SHP77 (cell line): ENCODE results near the gene RPL37.
"Not testable (repeated sequence)": the region's sequence is repeated elsewhere in the genome, so short reads cannot be mapped to it uniquely, and the experiment has no call there.

ENCODE experiments used
- DNase-seq, 2 experiments: peaks; one replicate each; lab custom pipeline; 2025; lab: John Stamatoyannopoulos, UW

The RPL37 gene

DNA sequence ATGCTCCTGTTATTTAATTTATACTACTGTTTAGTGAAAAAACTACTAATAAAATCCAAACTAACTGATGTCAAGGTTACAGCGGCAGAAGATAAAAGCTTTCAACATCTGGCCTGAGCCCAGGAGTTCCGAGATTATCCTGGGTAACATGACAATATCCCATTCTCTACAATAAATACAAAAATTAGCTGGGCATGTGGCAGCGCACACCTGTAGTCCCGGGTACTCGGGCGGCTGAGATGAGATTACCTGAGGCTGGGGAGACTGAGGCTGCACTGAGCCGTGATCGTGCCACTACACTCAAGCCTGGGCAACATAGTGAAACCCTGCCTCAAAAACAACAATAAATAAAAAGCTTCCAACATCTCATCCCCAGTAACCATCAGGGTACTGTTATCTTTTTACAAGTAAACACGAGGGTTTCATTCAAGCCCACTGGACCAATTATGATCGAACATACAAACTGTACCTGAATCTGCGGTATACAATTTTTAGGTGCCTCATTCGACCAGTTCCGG lies 1.3 kb downstream of the RPL37 start:
- DNase-seq: no peak

DNA sequence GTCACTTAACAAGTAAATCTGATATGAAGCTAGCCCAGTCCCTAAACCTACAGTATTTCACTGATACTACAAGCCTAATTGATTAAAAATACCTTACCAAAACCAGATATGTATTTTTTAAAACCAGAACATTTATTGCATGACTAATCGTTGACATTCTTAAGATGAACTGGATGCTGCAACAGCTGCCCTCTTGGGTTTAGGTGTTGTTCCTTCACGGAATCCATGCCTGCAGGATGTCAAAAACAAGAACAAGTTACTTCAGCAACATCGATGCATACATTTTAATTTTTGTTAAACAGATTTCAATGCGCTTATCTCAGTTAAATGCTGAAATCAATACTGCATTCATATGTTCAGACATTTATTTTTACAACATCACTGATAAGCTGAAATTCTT lies 2.7 kb downstream of the RPL37 start:
- no peak for DNase-seq

DNA sequence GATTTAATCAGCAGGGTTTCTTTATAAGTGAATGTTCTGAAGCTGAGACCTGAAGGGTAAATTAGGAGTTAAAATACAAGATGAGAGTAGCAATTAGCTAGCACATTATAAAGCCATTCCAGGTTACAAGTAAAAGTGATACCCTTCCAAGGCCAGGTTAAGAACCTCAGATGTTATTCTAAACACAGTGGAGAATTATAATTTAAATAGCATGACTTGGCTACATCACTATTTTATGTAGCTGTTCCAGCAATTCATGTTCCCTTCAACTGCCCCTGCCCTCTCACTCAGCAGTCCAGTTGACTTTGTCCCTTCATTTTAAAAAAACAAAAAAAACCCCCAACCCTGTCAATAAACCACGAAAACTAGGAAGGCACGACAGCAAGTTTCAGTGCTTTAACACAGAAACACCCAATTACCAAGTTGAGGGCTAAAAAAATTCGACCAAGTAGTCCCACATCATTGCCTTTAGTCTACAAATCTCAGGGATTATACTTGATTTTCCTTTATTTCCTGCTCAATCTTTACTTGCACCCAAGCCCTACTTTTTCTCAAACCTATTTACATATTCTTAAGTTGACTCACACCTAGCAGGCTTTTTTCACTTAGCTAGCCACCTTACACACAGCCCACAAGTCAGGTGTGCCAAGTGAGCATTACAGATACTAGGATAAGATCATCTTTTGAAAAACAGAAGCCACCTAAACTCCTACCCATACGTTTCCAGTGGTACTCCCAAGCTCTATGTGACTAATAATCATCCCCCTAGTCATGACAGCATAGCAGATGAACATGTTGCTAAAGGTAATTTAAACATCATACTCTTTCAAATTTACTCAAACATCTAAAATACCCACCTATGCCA lies 3.4 kb downstream of the RPL37 start:
- no peak for DNase-seq

DNA sequence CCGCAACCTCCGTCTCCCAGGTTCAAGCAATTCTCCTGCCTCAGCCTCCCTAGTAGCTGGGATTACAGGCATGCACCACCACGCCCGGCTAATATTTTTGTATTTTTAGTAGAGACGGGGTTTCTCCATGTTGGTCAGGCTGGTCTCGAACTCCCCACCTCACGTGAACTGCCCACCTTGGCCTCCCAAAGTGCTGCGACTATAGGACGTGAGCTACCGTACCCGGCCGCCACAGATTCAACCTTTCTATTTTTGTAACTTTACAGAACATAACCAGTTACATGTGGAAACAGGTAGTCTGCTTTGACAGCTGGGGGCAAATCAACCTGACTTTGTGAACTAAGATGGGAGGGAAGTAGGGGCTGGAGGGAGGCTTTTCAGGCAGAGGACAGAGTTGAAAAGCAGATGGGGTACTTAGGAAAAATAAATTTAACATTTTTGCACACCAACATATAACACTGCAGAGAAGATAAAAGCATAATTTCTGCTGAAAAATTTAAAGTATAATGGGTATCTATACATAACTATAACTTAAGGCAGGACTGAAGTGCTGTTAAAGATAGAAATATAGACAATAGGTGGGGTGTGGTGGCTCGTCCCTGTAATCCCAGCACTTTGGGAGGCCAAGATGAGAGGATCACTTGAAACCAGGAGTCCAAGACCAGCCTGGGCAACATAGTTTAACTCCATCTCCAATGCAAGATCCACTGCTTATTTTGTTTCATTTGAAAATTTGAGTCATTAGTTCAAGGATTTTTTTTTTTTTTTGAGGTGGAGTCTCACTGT lies 5.1 kb downstream of the RPL37 start:
- DNase-seq: no peak

DNA sequence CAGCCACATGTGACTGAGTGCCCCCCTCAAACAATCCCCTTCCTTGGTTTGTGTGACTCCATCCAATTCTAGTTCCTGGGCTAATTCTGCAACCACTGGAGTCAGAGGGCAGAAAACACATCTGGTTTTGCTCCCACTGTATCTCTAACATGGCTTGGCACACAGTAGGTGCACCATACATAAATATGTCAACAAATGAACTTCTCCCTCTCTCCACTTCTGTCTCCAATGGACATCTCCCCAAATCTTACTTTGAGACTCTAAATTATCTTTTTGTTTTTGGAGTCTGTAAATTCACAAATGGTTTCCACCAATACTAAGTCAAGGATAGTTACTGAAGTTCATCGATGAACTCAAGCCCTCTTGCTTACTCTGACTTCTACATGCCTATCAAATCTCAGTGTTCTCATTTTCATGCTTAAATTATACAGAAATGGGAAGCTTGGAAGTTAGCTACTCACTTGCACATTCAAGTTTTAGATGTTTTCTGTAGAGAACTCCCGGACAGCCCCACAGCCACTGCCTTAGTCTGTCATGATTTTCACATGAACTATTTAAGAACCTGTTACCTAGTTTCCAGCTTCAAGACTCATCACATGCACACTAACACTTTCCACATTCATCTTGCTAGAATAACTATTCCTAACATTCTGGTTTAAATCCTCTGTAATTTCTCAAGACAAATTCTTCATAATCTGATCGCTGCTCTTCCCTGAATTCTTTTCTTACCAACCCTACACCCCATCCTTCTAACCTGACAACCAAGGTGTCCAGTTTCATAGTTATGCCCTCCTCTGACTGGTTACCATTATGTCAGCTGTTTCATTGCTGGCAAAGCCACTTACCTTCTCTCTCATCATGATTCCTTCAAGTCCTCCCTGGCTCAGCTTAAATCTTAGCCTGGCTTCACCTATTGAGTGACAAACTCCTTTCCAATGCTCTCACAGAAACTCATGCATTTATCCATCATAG lies 6.0 kb downstream of the RPL37 start:
- no peak for DNase-seq

DNA sequence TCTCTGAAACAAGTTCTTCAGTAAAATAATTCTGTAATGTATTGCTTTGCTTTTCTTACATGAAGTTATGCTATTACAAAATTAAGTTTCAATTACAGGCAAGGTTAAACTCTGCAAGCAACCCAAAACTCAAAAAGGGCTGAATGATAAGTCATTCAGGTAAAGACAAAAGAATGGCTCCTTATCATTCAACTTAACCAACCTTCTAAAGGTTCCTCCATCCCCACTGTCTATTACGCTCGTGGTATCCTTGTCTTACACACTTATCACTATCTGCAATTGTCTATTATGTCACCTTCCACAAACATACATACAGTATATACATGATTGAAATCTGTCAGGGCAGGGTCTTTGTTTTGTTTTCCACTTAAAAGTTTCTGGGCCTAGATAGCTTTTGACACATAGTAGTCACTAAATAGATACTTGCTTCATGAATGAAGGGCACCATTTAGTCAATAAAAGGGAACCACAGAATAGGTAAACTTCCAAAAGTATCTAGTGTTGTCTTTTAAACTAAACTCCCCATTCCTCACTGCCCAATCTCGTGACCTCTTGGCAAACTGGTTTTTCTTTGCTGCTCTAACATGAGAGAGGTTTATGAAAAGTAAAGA lies 6.9 kb downstream of the RPL37 start:
- no peak for DNase-seq

DNA sequence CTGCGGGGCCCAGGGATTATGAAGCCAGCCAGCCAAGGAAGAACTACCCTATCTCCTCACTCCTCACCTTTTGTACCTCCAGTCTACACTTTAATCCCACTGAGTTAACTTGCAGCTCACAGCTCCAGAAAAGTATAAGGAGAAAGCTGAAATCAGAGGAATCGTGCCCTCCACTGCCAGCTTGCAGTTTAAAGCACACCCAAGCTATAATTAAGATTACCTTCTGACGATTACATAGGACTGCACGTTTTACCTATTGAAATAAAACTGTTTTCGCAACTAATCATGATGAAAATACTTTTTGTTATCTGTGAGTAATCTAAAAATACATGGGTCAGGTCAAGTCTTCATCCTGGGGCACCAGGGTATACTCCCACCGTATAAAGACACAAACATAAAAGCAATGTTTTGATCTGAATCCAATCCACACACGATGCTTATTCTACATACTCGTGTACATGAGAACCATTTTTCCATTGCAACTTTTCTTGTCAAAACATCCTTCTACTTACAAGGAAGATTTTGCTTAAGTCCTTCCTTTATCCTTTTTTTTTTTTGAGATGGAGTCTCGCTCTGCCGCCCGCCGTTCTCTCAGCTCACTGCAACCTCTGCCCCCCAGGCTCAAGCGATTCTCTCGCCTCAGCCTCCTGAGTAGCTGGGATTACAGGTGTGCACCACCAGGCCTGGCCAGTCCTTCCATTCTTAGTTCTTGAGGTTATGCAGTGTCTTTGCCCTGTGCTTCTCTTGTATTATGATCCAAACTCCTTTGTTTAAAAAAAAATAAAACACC lies 7.6 kb downstream of the RPL37 start:
- DNase-seq: no peak

DNA sequence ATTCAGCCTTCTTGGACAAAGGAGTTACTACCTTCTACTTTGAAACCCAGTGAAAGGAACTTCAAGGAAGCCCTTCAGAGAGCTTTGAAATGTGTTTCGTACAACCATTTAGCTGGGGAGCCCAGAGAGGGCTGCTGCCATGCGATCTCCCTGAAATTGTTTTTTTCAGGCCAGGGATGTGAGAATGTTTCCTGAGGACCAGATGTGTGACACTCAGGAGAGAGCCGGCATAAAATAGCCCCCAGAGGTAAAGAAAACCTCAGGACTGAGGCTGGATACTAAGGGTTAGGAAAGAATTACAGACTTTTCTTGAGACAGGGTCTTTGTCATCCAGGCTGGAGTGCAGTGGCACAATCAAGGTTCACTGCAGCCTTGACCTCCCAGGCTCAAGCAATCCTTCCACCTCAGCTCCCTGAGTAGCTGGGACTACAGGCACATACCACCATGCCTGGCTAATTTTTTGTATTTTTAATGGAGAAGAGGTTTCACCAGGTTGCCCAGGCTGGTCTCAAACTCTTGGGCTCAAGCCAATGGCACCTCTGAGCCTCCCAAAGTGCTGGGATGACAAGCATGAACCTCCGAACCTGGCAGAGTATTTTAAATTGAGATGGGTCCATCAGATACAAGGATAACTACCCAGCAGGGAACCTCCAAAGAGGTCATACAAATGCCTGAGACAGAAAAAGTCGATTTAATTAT lies 8.4 kb downstream of the RPL37 start:
- DNase-seq: no peak

DNA sequence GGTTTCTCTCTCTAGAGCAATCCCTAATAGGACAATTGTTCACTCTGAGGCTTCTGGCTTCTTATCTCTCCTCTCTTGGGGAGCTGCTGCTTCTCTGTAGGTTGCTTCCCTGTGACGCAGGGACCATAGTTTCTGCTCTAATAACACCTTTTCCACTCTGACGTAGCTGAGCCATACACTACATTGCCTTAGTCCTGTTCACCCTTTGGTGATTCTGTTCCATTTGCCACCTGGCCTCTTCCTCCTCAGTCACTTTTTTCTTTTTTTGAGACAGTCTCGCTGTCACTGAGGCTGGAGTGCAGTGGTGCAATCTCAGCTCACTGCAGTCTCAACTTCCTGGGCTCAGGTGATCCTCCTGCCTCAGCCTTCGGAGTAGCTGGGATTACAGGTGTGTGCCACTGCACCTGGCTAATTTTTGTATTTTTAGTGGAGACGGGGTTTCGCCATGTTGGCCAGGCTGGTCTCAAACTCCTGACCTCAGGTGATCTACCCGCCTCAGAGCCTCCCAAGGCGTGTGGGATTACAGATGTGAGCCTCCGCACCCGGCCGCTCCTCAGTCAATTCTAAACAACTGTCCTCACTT lies 9.5 kb downstream of the RPL37 start:
- not testable (repeated sequence) for DNase-seq

DNA sequence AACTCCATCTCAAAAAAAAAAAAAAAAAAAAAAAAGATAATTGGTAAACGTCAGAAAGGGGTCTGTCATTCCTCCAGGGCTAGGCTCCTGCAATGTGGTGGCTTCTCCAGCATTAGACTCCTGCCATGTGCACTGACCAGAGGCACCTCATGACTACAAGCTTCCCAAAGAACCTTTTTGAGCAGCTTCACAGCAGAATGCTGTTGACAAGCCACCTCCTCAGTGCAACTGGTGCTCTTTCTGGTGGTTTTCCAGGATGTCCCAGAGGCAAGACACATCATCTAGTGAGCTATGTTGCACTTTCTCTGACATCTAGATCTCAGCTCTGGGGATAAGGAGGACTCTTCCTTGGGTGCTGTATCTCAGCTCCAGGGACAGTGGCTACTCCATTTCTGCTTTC lies 11.6 kb downstream of the RPL37 start:
- DNase-seq: no peak

DNA sequence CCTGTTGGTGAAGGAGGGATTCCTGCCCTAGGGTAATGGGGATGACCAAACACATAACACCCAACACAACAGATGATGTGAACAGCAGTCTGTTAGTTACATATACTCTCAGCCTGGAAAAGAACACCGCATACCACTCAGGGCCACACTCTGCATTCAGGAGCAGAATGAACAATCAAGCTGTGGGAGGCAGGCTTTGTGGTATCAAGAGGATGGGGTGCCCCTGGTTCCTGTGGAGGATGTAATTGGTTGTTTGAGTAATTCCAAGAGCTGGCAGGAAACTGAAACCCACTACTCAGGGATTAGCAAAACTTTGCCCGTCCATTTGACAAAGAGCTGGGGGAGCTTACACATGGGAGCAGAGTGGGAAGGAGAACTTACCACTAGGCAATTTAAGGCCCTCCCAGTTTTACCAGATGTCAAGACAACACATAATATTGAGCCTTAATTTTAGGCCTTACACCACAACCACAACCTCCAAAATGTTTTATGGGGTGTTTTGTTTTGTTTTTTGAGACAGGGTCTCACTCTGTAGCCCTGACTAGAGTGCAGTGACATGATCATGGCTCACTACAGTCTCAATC lies 21.2 kb downstream of the RPL37 start:
- DNase-seq: no peak

DNA sequence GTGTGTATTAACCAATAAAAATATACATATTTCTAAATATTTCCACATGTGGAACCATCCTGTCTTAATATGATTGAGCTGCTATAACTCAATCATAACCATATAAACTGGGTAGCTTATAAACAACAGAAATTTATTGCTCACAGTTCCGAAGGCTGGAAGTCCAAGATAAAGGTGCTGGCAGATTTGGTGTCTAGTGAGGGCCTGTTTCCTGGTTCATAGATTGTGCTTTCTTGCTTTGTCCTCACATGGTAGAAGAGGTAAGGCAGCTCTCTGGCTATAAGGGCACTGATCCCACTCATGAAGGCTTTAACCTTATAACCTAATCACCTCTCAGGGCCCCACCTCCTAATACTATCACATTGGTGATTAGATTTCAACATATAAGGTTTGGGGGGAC lies 22.9 kb downstream of the RPL37 start:
- no peak for DNase-seq

DNA sequence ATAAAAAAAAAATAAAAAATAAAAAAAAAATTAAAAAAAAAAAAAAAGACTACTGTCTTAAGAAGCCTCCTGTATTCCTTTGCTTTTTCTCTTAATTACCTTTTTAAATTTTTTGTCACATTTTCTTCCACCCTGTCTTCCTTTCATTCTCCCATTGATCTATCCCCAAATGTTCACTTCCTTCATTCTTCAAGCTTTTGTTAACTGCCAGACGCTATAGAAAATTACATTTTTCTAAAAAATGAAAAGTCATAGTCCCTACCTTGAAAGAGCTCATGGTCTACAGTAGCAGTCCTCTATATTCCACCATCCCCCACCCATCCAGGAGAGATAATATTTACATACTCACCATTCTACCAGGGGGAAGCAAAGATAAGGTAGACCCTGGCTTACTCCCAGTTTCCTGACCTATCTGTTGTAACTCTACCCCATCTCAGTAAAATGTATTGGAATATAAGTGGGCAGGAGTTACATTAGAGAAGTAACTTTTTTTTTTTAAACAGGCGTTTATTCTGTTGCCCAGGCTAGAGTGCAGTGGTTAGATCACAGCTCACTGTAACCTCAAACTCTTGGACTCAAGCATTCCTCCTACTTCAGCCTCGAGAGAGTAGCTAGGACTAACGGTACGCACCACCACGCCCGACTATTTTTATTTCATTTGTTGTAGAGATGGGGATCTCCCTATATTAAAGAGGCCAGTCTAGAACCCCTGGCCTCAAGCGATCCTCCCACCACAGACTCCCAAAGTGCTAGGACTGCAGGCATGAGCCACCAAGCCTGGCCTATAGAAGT lies 33.1 kb downstream of the RPL37 start:
- no peak for DNase-seq

DNA sequence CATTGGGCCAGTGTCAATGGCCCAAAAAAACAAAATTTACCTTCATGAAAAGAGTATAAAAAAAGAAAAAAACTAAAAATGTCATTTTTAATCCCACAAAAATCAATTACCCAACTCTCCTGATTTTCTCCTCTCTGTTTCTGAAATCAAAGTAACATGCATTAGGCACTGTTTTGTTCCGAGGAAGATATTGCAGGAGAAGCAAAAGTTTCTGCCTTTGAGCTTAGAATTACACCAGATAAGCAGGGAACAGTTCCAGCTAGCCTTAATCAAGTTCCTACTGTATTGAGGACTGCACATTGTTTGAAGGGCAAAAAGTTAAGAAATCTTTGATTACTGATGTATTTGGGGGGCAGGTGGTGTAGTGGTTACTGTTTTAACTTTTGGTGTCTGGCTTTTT lies 35.8 kb downstream of the RPL37 start:
- no peak for DNase-seq

DNA sequence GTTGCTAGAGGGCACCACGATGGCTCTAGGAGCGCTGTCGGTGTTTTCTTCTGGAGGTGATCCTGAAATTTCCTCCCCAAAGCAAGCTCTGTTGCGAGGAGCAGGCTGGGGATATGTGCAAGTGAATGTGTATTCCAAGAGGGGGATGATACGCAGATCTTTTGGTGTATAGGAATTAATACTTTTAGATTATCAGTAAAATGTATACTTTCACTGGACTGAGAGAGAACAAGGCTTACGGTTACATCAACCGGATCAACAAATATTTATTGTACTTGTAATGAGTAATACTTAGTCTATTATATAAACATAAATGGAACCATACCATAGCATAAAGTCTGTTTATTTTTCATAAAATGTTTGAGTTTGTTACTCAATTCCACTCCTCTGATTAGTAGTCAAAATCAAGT lies 36.2 kb downstream of the RPL37 start:
- peak in 1 of 2 experiments; percentile 73 for DNase-seq

DNA sequence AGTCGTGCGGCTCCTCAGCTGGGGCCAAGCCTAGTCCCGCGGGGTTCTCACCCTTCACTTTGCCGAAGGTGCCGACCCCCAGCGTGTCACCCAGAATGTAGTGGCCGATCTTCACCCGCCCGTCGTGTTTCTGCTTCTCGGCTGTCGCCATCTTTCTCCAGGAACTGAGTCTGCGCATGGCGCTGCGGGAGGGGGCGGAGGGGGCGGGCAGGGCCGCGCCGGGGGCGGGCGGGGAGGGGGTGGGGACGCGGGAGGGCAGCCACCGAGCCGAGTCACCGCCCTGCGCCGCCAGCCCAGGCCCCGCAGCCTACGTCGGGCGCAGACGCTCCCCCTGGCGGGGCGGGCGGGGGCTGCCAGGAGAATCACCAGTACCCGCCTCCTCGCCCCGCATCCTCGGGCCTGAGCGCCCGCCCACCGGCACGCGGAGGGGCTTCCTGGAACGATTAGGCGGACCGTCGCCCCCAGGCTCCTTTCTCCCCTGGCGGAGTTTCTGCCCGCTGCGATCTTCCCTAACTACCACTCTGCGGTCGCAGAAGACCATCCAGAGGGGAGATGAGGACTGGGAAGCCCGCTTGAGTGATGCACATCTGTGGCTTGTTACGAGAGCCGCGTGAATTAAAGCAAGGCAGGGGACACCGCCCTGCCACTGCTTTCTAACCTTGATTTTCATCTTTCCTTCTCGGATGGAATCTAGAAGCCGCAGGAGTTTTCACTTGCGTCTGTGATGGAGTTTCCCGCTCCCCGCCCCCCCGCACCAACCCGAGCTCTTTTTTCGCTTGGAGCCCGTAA lies 36.8 kb downstream of the RPL37 start, which contains the start of gene PRKAA1:
PRKAA1 (minus strand) TSS at position 363 of the 789 bp plus-strand sequence; CDS start at position 178, 185 bp downstream.
- DNase-seq: peak; percentile 90 to 92

DNA sequence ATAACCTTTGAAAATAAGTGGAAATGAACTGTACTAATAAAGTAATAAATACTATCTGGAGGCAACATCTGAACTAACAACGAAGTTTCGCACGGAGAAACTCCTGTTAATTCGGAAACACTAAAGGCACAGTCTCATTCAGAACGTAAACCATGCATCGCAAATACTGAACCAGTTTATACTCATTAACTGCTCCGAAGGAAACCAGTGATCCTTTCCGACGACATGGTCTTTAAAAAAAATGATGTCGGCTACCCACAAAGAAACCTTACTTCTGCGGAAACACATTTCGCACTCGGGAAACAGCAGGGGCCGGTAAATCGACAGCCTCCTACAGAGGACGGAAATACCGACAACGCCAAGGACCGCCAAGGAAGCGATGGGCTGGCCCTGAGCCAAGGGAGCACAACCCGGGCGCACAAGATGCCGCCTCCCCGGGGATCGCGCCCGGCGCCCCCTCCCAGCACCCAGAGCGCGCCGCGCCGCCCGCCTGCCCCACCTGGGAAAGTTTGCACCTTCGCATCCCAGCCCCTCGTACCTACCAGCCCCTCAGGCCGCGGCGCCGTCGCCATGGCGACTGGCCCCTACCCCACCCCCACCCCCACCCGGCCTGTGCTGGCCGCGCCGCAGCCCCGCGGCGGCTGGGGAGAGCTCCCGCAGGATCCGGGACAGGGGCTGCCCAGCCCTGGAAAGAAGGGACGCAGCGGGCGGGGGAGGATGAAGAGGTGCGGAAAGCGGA lies 37.6 kb downstream of the RPL37 start:
- peak; percentile 77 to 89 for DNase-seq
